Activated CD4-positive, alpha-beta memory T cell treated with anti-CD3 and anti-CD28 coated beads for 36 hours (primary cell): ENCODE results near the gene HIKESHI. TPM values are rescaled to one million over a fixed set of nuclear protein-coding genes. Genes with fewer than 3 reads are reported as not detected.
"Not testable (repeated sequence)": the region's sequence is repeated elsewhere in the genome, so short reads cannot be mapped to it uniquely, and the experiment has no call there.

Source experiments
- CTCF ChIA-PET: fragments of 350-600 bp; sonication (Branson Sonifier 250); formaldehyde crosslinking; loops from one replicate; lab custom pipeline; 2021; ENCODE audit warnings: antibody characterized with exemption, inconsistent platforms; lab: Charles Lee
- POLR2A ChIA-PET: fragments of 350-600 bp; sonication (Branson Sonifier 250); formaldehyde crosslinking; loops from one replicate; lab custom pipeline; 2021; ENCODE audit warnings: antibody characterized with exemption; lab: Charles Lee
- DNase-seq: peaks from one replicate; pipeline ENCODE4 v3.0.0-alpha.2; 2020
- H3K27ac Mint-ChIP-seq: one replicate; pipeline ENCODE4 v1.8.0; 2021; ENCODE audit warnings: mixed read lengths
- H3K27me3 Mint-ChIP-seq: one replicate; pipeline ENCODE4 v1.8.0; 2021; ENCODE audit warnings: mixed read lengths
- H3K36me3 Mint-ChIP-seq: one replicate; pipeline ENCODE4 v1.8.0; 2021; ENCODE audit warnings: mixed read lengths
- H3K4me1 Mint-ChIP-seq: one replicate; pipeline ENCODE4 v1.8.0; 2021; ENCODE audit warnings: low read depth, mixed read lengths
- H3K4me3 Mint-ChIP-seq: one replicate; pipeline ENCODE4 v1.8.0; 2021; ENCODE audit warnings: mild to moderate bottlenecking, mixed read lengths
- H3K9me3 Mint-ChIP-seq: one replicate; pipeline ENCODE4 v1.8.0; 2021; ENCODE audit warnings: mixed read lengths
- intact Hi-C: fragments of 100-400 bp; cut with micrococcal nuclease; formaldehyde crosslinking; loops from one replicate; pipeline ENCODE4 v1.15.1; 2023
- total RNA-seq, 2 experiments: library from RNA; stranded (reverse); gene quantifications; one replicate each; pipeline ENCODE4 v1.2.3, GENCODE V29; 2021

The HIKESHI gene
- total RNA-seq, 2 experiments from 2014 or later = 53.1 to 55.1 TPM

DNA sequence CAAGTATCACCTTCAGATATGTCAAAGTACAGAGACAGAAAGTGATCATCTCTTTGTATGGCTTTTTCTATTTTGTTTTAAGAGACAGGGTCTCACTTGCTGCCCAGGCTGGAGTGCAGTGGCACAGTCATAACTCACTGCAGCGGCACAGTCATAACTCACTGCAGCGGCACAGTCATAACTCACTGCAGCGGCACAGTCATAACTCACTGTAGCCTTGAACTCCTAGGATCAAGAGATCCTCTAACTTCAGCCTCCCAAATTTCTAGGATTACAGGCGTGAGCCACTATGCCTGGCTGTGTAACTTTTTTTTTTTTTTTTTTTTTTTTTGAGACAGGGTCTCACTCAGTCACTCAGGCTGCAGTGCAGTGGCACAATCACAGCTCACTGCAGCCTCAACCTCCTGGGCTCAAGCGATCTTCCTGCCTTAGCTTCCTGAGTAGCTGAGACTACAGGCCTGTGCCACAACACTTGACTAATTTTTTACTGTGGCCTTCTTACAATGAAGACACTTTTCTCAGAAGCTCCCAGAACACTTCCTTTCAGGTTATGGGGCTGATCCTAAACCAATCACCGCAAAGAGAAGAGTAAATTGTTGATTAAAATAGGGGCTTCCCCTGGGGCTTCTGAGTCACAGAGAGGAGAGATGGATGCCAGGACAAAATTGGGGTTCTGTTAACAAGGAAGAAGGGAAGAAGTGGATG, 9.0 kb upstream of the HIKESHI start:
- POLR2A ChIA-PET = interaction anchor here (0.6 to 1.4 kb wide), 3 partner anchors 9 to 91 kb away, joined by 3 to 8 read pairs (median 3); partner anchors contain the start of gene HIKESHI
- intact Hi-C loops = loop anchor here (1.0 to 5.0 kb wide), 14 partner anchors 9 to 744 kb away; partner anchors contain the start of genes CCDC83, HIKESHI and TMEM135
- H3K36me3 Mint-ChIP-seq = peaks cover 7% of the 10 kb centered on the region
- CTCF ChIA-PET = interaction anchor here (1.3 to 2.2 kb wide), 5 partner anchors 9 to 251 kb away, joined by 3 to 17 read pairs (median 4); partner anchors contain the start of gene HIKESHI
- peaks cover 5% of the 10 kb centered on the region for H3K9me3 Mint-ChIP-seq
- peak; percentile 85 for DNase-seq
- peaks cover 58% of the 10 kb centered on the region for H3K4me1 Mint-ChIP-seq
- H3K4me3 Mint-ChIP-seq = no peak overlapping the region
- H3K27ac Mint-ChIP-seq = peak overlapping the region; percentile 95
- H3K27me3 Mint-ChIP-seq = no peaks in the 10 kb centered on the region

DNA sequence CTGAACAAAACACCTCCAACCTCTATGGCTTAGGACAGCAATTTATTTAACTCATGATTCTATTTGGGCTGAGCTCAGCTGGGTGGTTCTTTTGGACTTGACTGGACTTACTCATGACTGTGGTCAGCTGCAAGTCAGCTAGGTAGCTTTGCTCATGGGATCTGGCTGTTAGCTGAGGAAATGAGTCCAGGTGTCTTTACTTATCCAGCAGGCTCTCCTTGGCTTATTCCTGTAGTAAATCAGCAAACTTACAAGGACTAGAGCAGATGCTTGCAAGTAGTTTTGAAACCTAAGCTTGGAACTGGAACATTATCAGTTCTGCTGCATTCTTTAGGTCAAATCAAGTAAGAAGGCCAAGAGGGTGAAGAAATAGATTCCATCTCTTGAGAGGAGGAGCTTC, 8.0 kb upstream of the HIKESHI start:
- H3K36me3 Mint-ChIP-seq = peaks cover 7% of the 10 kb centered on the region
- POLR2A ChIA-PET = interaction anchor here (0.8 to 1.4 kb wide), 2 partner anchors 8 to 179 kb away, joined by 3 to 8 read pairs; partner anchors contain the start of gene HIKESHI
- intact Hi-C loops = loop anchor here (5.0 kb wide), 1 partner anchor 743 kb away; the partner anchor contains the start of gene TMEM135
- CTCF ChIA-PET = interaction anchor here (1.3 to 1.5 kb wide), 3 partner anchors 8 to 440 kb away, joined by 3 to 6 read pairs (median 4); partner anchors contain the start of gene HIKESHI
- H3K4me1 Mint-ChIP-seq = peaks cover 48% of the 10 kb centered on the region
- no peak overlapping the region for H3K4me3 Mint-ChIP-seq
- H3K27me3 Mint-ChIP-seq = no peaks in the 10 kb centered on the region
- peak overlapping the region; percentile 60 for H3K27ac Mint-ChIP-seq
- DNase-seq = no peak
- peaks cover 5% of the 10 kb centered on the region for H3K9me3 Mint-ChIP-seq

DNA sequence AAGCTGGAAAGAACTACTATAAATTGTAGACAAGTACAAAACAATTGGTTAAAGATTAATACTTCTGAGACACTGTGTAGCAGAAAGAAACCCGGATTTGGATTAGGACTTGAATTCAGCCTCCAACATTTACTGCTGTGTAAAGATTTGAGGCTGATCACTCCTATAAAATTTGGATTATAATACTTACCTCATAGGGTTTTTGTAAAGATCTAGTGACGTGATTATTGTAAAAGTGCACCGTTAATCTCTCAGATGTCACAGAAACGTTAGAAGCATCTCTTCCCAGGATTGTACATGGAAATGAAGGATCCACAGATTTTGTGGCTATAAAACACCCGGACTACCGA, 323 bp upstream of the HIKESHI start:
- peak overlapping the region; percentile 93 for H3K27ac Mint-ChIP-seq
- no peaks in the 10 kb centered on the region for H3K9me3 Mint-ChIP-seq
- peaks cover 4% of the 10 kb centered on the region for H3K36me3 Mint-ChIP-seq
- peak overlapping the region; percentile 100 for H3K4me3 Mint-ChIP-seq
- no peak for DNase-seq
- H3K27me3 Mint-ChIP-seq = no peaks in the 10 kb centered on the region
- intact Hi-C loops = loop anchor here (1.0 to 5.0 kb wide), 3 partner anchors 8 to 673 kb away; partner anchors contain the start of gene TMEM126B
- ChIA-PET POLR2A (interaction anchor here (1.6 kb wide), 1 partner anchor 8 kb away, joined by 8 read pairs; no protein-coding TSS in a partner anchor), CTCF (interaction anchor here (0.6 to 2.1 kb wide), 4 partner anchors 8 to 374 kb away, joined by 3 to 6 read pairs (median 5); no protein-coding TSS in a partner anchor)
- H3K4me1 Mint-ChIP-seq = peaks cover 23% of the 10 kb centered on the region

DNA sequence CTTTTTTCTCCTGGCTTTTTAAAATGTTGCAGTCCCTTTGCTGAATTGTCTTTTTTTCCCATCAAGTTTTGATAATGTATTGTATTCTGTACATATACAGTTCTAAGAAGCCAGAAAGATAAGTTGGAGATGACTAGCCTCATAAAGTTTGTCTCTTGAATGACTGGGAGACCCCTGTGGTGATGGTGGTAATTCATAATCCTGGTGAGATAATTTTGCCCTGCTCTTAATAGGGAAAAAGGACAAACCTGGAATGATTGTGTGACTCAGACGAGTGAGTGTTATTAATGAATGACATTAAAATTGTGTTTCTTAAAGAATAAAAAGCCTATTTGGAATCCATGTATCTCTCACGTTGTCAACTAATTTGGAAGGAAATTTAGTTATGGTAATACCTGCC, 1.2 kb downstream of the HIKESHI start:
- Mint-ChIP-seq H3K4me3 (peak overlapping the region; percentile 100), H3K27me3 (no peaks in the 10 kb centered on the region), H3K36me3 (peaks cover 4% of the 10 kb centered on the region), H3K27ac (peak overlapping the region; percentile 93), H3K4me1 (peaks cover 23% of the 10 kb centered on the region), H3K9me3 (no peaks in the 10 kb centered on the region)
- ChIA-PET CTCF (interaction anchor here (0.9 to 2.1 kb wide), 2 partner anchors 10 to 262 kb away, joined by 3 to 6 read pairs; no protein-coding TSS in a partner anchor), POLR2A (interaction anchor here (1.2 to 1.6 kb wide), 2 partner anchors 10 to 12 kb away, joined by 4 to 8 read pairs; no protein-coding TSS in a partner anchor)
- intact Hi-C loops = loop anchor here (2.0 to 5.0 kb wide), 2 partner anchors 641 to 674 kb away; partner anchors contain the start of gene TMEM126B
- no peak for DNase-seq

DNA sequence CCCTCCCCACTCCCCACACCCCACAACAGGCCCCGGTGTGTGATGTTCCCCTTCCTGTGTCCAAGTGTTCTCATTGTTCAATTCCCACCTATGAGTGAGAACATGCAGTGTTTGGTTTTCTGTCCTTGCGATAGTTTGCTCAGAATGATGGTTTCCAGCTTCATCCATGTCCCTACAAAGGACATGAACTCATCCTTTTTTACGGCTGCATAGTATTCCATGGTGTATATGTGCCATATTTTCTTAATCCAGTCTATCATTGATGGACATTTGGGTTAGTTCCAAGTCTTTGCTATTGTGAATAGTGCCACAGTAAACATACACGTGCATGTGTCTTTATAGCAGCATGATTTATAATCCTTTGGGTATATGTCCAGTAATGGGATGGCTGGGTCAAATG, 6.7 kb downstream of the HIKESHI start:
- peaks cover 32% of the 10 kb centered on the region for H3K36me3 Mint-ChIP-seq
- H3K9me3 Mint-ChIP-seq, intact Hi-C loops, CTCF ChIA-PET, POLR2A ChIA-PET, H3K27ac Mint-ChIP-seq, H3K4me3 Mint-ChIP-seq, H3K27me3 Mint-ChIP-seq, DNase-seq: not testable (repeated sequence)
- peaks cover 28% of the 10 kb centered on the region for H3K4me1 Mint-ChIP-seq

DNA sequence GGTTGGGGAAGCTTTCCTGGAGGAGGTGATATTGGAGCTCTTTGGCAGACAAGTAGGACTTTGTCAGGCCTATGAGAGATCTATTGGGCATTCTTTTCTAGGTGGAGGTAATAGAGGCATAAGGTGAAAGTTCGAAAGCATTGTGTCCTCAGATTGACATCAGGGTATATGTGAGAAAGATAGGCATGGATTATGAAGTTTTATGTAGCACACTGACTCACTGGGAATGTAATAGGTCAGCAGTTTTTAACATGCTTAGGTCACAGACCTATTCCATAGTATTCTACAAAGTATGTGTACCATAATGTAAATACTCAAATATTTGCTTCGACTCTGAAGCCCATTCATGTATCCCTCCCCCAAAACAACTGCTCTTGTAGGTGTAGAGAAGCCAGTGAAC, 11.8 kb downstream of the HIKESHI start:
- intact Hi-C loops = no loop called here
- DNase-seq = no peak
- Mint-ChIP-seq H3K9me3 (no peaks in the 10 kb centered on the region), H3K4me1 (peaks cover 23% of the 10 kb centered on the region), H3K27ac (no peak overlapping the region), H3K36me3 (peaks cover 34% of the 10 kb centered on the region), H3K4me3 (no peak overlapping the region), H3K27me3 (no peaks in the 10 kb centered on the region)
- ChIA-PET CTCF (no interaction called here), POLR2A (no interaction called here)

DNA sequence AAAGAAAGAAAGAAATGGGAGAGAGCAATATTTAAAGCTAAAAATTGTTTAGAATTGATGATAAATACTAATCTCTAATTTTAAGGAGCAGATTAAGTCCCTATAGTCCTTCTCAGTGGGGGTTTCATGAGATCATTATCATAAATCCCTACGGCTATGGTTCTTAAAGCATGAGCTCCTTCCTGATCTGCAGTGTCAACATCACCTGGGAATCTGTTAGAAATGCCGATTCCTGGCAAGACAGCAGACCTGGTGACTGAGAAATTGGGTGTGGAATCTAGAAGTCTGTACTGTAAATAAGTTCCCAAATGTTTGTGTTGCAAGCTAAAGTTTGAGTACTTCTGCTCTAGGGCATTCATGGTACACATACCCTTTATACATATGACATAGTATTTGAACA, 12.6 kb downstream of the HIKESHI start:
- intact Hi-C loops = no loop called here
- ChIA-PET CTCF (no interaction called here), POLR2A (interaction anchor here (0.9 kb wide), 1 partner anchor 12 kb away, joined by 4 read pairs; the partner anchor contains the start of gene HIKESHI)
- H3K4me3 Mint-ChIP-seq = no peak overlapping the region
- no peaks in the 10 kb centered on the region for H3K9me3 Mint-ChIP-seq
- peaks cover 29% of the 10 kb centered on the region for H3K36me3 Mint-ChIP-seq
- DNase-seq = no peak
- no peaks in the 10 kb centered on the region for H3K27me3 Mint-ChIP-seq
- H3K4me1 Mint-ChIP-seq = peaks cover 19% of the 10 kb centered on the region
- no peak overlapping the region for H3K27ac Mint-ChIP-seq

DNA sequence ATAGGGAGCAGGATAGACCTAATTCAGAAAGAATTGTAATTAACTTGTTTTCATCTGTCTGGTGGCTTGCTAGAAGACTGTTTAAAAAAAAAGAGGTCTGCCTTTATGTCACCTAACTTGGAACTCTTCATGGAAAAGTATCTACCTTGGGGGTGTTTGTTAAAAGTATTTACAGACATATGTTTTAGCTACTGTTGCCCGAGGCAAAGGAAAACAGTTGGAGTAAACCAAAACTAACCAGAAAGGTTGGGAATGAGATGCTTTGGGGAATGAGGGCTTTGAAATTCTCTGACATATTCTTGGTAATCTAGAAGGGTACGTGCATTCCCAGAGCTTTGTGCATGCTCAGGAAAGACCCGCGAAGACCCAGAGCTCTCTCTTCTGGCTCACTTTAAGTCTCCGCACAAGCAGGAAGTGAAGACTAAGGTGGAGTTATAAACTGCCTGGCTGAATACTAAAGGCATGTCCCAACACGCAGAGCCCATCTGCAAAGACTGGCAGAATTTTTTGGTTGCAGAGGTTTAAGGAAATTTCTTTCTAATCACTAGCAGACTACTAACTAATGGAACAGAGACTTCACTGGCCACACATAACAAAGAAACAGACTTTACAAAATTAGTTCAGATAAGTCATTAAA, 33.2 kb downstream of the HIKESHI start:
- Mint-ChIP-seq H3K27me3 (no peaks in the 10 kb centered on the region), H3K27ac (no peak overlapping the region), H3K4me1 (no peaks in the 10 kb centered on the region), H3K4me3 (no peak overlapping the region), H3K36me3 (peaks cover 52% of the 10 kb centered on the region), H3K9me3 (no peaks in the 10 kb centered on the region)
- no peak for DNase-seq
- ChIA-PET CTCF (no interaction called here), POLR2A (no interaction called here)
- intact Hi-C loops = no loop called here

DNA sequence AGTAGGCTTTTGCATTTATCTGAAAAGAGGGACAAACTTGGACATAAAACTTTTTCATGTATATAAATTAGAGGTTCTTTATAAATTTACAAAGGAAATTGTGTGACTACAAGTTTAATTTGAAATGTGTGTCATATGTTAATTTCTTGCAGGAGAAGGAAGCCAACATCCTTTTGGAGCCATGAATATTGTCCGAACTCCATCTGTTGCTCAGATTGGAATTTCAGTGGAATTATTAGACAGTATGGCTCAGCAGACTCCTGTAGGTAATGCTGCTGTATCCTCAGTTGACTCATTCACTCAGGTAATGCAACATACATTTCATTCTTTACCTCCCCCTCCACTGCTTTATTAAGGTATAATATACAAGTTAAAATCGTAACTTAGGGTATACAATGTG, 35.2 kb downstream of the HIKESHI start:
- peaks cover 3% of the 10 kb centered on the region for H3K4me1 Mint-ChIP-seq
- no peaks in the 10 kb centered on the region for H3K9me3 Mint-ChIP-seq
- peaks cover 57% of the 10 kb centered on the region for H3K36me3 Mint-ChIP-seq
- H3K27me3 Mint-ChIP-seq = no peaks in the 10 kb centered on the region
- CTCF ChIA-PET = no interaction called here
- H3K27ac Mint-ChIP-seq = no peak overlapping the region
- POLR2A ChIA-PET = no interaction called here
- H3K4me3 Mint-ChIP-seq = no peak overlapping the region
- DNase-seq = no peak
- intact Hi-C loops = no loop called here

DNA sequence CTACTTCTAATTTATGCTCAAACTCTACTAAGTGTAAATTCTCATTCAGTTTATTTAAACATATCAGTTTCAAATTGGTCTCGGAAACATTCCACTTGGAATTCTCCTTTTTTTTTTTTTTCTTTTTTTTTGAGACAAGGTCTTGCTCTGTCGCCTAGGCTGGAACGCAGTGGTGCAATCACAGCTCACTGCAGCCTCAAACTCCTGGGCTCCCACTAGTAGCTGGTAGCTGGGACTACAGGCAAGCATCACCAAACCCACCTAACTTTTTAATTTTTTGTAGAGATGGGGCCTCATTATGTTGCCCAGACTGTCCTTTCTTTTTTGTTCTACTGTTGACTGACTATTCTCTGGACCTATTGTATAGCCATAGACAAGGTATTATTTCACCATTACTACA, 39.3 kb downstream of the HIKESHI start:
- H3K27ac Mint-ChIP-seq = no peak overlapping the region
- no peaks in the 10 kb centered on the region for H3K27me3 Mint-ChIP-seq
- peaks cover 41% of the 10 kb centered on the region for H3K36me3 Mint-ChIP-seq
- H3K4me3 Mint-ChIP-seq = no peak overlapping the region
- intact Hi-C loops = no loop called here
- H3K4me1 Mint-ChIP-seq = peaks cover 8% of the 10 kb centered on the region
- POLR2A ChIA-PET = no interaction called here
- no peaks in the 10 kb centered on the region for H3K9me3 Mint-ChIP-seq
- DNase-seq = no peak
- CTCF ChIA-PET = no interaction called here

DNA sequence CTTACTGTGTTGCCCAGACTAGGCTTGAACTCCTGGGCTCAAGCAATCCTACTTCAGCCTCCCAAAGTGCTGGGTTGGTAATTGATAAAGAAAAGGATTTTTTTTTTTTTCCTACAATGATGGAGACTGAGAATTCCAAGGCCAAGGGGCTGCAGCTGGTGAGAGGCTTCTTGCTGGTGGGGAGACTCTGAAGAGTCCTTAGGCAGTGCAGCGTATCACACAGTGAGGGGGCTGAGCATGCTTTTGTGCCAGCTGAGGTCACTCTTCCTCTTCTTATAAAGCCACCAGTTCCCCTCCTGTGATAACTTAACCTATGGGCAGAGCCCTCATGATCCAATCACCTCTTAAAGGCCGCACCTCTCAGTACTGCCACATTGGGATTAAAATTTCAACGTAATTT, 44.5 kb downstream of the HIKESHI start:
- intact Hi-C loops = no loop called here
- no peak overlapping the region for H3K27ac Mint-ChIP-seq
- H3K27me3 Mint-ChIP-seq = no peaks in the 10 kb centered on the region
- H3K4me3 Mint-ChIP-seq = no peak overlapping the region
- H3K4me1 Mint-ChIP-seq = peaks cover 6% of the 10 kb centered on the region
- H3K9me3 Mint-ChIP-seq = no peaks in the 10 kb centered on the region
- POLR2A ChIA-PET = no interaction called here
- no peak for DNase-seq
- CTCF ChIA-PET = no interaction called here
- peaks cover 13% of the 10 kb centered on the region for H3K36me3 Mint-ChIP-seq

DNA sequence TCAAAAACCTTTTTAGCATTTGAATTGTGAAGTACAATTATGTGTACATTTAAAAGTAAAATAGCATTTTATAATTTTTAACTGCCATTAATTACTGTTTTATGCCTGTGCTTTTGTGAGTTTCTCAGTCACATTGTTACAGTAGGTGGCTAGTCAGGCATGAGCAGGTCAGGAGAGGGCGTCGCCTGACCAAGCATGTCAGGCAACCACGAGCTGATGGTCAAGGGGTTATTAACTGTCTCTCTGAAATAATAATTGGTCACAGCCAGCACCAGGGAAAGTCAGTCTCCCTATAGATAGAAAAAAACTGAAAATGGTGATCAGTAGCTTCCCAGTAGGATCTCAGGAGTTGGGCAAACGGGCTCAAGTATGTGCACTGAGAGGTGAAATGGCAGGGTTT, 53.2 kb downstream of the HIKESHI start:
- Mint-ChIP-seq H3K27me3 (no peaks in the 10 kb centered on the region), H3K9me3 (no peaks in the 10 kb centered on the region), H3K36me3 (no peaks in the 10 kb centered on the region), H3K4me3 (no peak overlapping the region), H3K4me1 (no peaks in the 10 kb centered on the region), H3K27ac (no peak overlapping the region)
- ChIA-PET CTCF (no interaction called here), POLR2A (no interaction called here)
- DNase-seq = no peak
- intact Hi-C loops = no loop called here
